Hepatocyte (in vitro differentiated cells): ENCODE measurements around the gene RYR3. TPM values are rescaled to one million over a fixed set of nuclear protein-coding genes. Genes with fewer than 3 reads are reported as not detected.

ENCODE experiments used
- DNase-seq: peaks from one replicate; pipeline ENCODE4 v3.0.0-alpha.2; 2016; ENCODE audit warnings: low spot score
- H2AFZ ChIP-seq: fragments of 200-600 bp; sonication (generic); 2 replicates; pipeline ENCODE4 v1.6.0; 2016; ENCODE audit warnings: antibody characterized with exemption, mild to moderate bottlenecking
- H3K27ac ChIP-seq: fragments of 200-600 bp; sonication (generic); 2 replicates; pipeline ENCODE4 v1.5.1; 2016; ENCODE audit warnings: mild to moderate bottlenecking
- H3K27me3 ChIP-seq: fragments of 200-600 bp; sonication (generic); 2 replicates; pipeline ENCODE4 v1.6.1; 2016
- H3K36me3 ChIP-seq: fragments of 200-600 bp; sonication (generic); replicated peaks from 2 replicates; pipeline ENCODE4 v1.5.1; 2016; ENCODE audit warnings: low read depth; ENCODE audit not compliant: insufficient read depth
- H3K4me1 ChIP-seq: fragments of 200-600 bp; sonication (generic); 2 replicates; pipeline ENCODE4 v1.5.1; 2016; ENCODE audit warnings: mild to moderate bottlenecking, moderate library complexity; ENCODE audit not compliant: insufficient read depth
- H3K4me2 ChIP-seq: fragments of 200-600 bp; sonication (generic); 2 replicates; pipeline ENCODE4 v1.6.0; 2016
- H3K4me3 ChIP-seq: fragments of 200-600 bp; sonication (generic); 2 replicates; pipeline ENCODE4 v1.5.1; 2016; ENCODE audit warnings: mild to moderate bottlenecking
- H3K79me2 ChIP-seq: fragments of 200-600 bp; sonication (generic); 2 replicates; pipeline ENCODE4 v1.6.0; 2017; ENCODE audit warnings: mild to moderate bottlenecking
- H3K9me2 ChIP-seq: fragments of 200-600 bp; sonication (generic); replicated peaks from 2 replicates; pipeline ENCODE4 v1.6.0; 2017; ENCODE audit warnings: mild to moderate bottlenecking; ENCODE audit not compliant: insufficient read depth
- H3K9me3 ChIP-seq: fragments of 200-600 bp; sonication (generic); 2 replicates; pipeline ENCODE4 v1.5.1; 2016; ENCODE audit warnings: low read depth, mild to moderate bottlenecking
- H4K20me1 ChIP-seq: fragments of 200-600 bp; sonication (generic); 2 replicates; pipeline ENCODE4 v1.6.0; 2016; ENCODE audit warnings: mild to moderate bottlenecking; ENCODE audit not compliant: insufficient read depth, poor library complexity, severe bottlenecking
- CTCF ChIP-seq: fragments of 200-600 bp; sonication (generic); IDR thresholded peaks from 2 replicates; pipeline ENCODE4 v1.5.1; 2016; ENCODE audit warnings: antibody characterized with exemption, mild to moderate bottlenecking; ENCODE audit not compliant: poor library complexity
- EZH2 ChIP-seq: fragments of 200-600 bp; sonication (generic); IDR thresholded peaks from 2 replicates; pipeline ENCODE4 v1.6.1; 2016; ENCODE audit warnings: antibody characterized with exemption, mild to moderate bottlenecking, borderline replicate concordance
- EZH2phosphoT487 ChIP-seq: fragments of 200-600 bp; sonication (generic); IDR thresholded peaks from one replicate; pipeline ENCODE4 v1.6.1; 2018; ENCODE audit warnings: antibody characterized with exemption, mild to moderate bottlenecking, low read depth, moderate library complexity; ENCODE audit not compliant: unreplicated experiment, severe bottlenecking
- WGBS: methylation state at CpG from one replicate; pipeline ENCODE4 v1.1.6; 2016; ENCODE audit warnings: low lambda C conversion rate; ENCODE audit errors: missing lambda C conversion rate; 5-methylcytosine and 5-hydroxymethylcytosine counted together
- polyA plus RNA-seq: library from polyadenylated mRNA; unstranded; fragments of >200 nt; fragmentation: Nextera tagmentation; extraction: Ambion mirVana; gene quantifications from 2 replicates; pipeline ENCODE4 v1.2.1, GENCODE V29; 2016
- total RNA-seq: library from RNA; depleted of rRNA; stranded (reverse); fragments of >200 nt; gene quantifications from 2 replicates; pipeline ENCODE4 v1.2.3, GENCODE V29; 2014

The RYR3 gene
- total RNA-seq (0.36 and 0.37 TPM in 2 replicates), polyA plus RNA-seq (0.36 and 0.39 TPM in 2 replicates)

GRCh38 chr15:33310481-33311311 lies at the start of gene RYR3:
Gene RYR3, plus strand, starts transcription at chr15:33310967. Its CDS starts 79 bp downstream, at chr15:33311046.
- Histone ChIP-seq H4K20me1 (no peaks in the 10 kb centered on the region), H3K4me1 (no peaks in the 10 kb centered on the region), H3K27me3 (peaks cover 70% of the 10 kb centered on the region), H2AFZ (peak within 1 kb of the TSS; percentile 26), H3K9me2 (no peaks in the 10 kb centered on the region), H3K4me3 (peak within 1 kb of the TSS; percentile 26), H3K4me2 (peak within 1 kb of the TSS; percentile 91), H3K36me3 (no peaks in the 10 kb centered on the region), H3K9me3 (no peaks in the 10 kb centered on the region), H3K27ac (no peak within 1 kb of the TSS), H3K79me2 (no peaks in the 10 kb centered on the region)
- DNase-seq, result peak; percentile 47
- 3% methylated on average over 34 of the region's 84 CpGs for WGBS
- TF ChIP-seq EZH2 (no peak), CTCF (no peak), EZH2phosphoT487 (no peak)

- TF ChIP-seq EZH2 (no peak), EZH2phosphoT487 (no peak), CTCF (no peak)
Observed at GRCh38 chr15:33262306-33262705, 48.5 kb upstream of the RYR3 start.

GRCh38 chr15:33277689-33278088 lies 33.1 kb upstream of the RYR3 start:
- Histone ChIP-seq H3K9me3 (no peaks in the 10 kb centered on the region), H4K20me1 (no peaks in the 10 kb centered on the region), H3K79me2 (no peaks in the 10 kb centered on the region), H3K4me3 (no peak overlapping the region), H3K27ac (no peak overlapping the region), H3K4me2 (no peak overlapping the region), H3K27me3 (no peaks in the 10 kb centered on the region), H3K4me1 (no peaks in the 10 kb centered on the region), H3K9me2 (no peaks in the 10 kb centered on the region), H2AFZ (no peak overlapping the region), H3K36me3 (no peaks in the 10 kb centered on the region)
- TF ChIP-seq CTCF (no peak), EZH2phosphoT487 (no peak), EZH2 (no peak)
- WGBS, result 59% methylated on average over 1 of the region's 1 CpG
- no peak for DNase-seq

More at GRCh38 chr15:33262306-33262705, 48.5 kb upstream of the RYR3 start:
- no peaks in the 10 kb centered on the region for H3K79me2 ChIP-seq
- H3K9me3 ChIP-seq, result no peaks in the 10 kb centered on the region
- no peaks in the 10 kb centered on the region for H4K20me1 ChIP-seq
- no peaks in the 10 kb centered on the region for H3K9me2 ChIP-seq
- H2AFZ ChIP-seq, result no peak overlapping the region
- H3K27me3 ChIP-seq, result peaks cover 5% of the 10 kb centered on the region
- no peak overlapping the region for H3K4me3 ChIP-seq
- H3K27ac ChIP-seq, result no peak overlapping the region
- no peak overlapping the region for H3K4me2 ChIP-seq
- 69% methylated on average over 2 of the region's 2 CpGs for WGBS
- H3K4me1 ChIP-seq, result no peaks in the 10 kb centered on the region
- DNase-seq, result no peak
- H3K36me3 ChIP-seq, result no peaks in the 10 kb centered on the region
